Heart right ventricle (tissue), 16 donors: ENCODE data around the gene CSTPP1. TPM values are rescaled to one million over a fixed set of nuclear protein-coding genes. Genes with fewer than 3 reads are reported as not detected.
A peak's percentile ranks its signal among the peaks of the same experiment; 100 is the strongest.

Source experiments
- ATAC-seq, 8 donors: fragments of 200-7000 bp; cut with Tn5 transposase; one replicate each; pipeline ENCODE4 v1.9.1; 2020; ENCODE audit warnings: mild to moderate bottlenecking in 8 of 8, moderate library complexity in 8 of 8, moderate number of reproducible peaks in 1 of 8
- DNase-seq, 2 donors: peaks; one replicate each; pipeline ENCODE4 v3.0.0-alpha.2; 2020
- H3K27ac ChIP-seq, 10 donors: fragments of 200-600 bp; sonication (generic) in 2 of 10; one replicate each; pipeline versions ENCODE4 v1.5.0 to v1.8.0; 2020 to 2022; ENCODE audit warnings: mild to moderate bottlenecking in 3 of 10
- H3K27me3 ChIP-seq, 7 donors: fragments of 200-600 bp; one replicate each; pipeline ENCODE4 v1.8.0; 2021 to 2022; ENCODE audit warnings: mild to moderate bottlenecking in 2 of 7
- H3K36me3 ChIP-seq, 9 donors: fragments of 200-600 bp; sonication (generic) in 1 of 9; one replicate each; pipeline versions ENCODE4 v1.5.0 to v1.8.0; 2020 to 2022; ENCODE audit warnings: mild to moderate bottlenecking in 2 of 9
- H3K4me1 ChIP-seq, 9 donors: fragments of 200-600 bp; sonication (generic) in 1 of 9; one replicate each; pipeline versions ENCODE4 v1.5.0 to v1.8.0; 2020 to 2022; ENCODE audit warnings: mild to moderate bottlenecking in 4 of 9
- H3K4me3 ChIP-seq, 10 donors: fragments of 200-600 bp; sonication (generic) in 2 of 10; one replicate each; pipeline versions ENCODE4 v1.5.0 to v1.8.0; 2020 to 2022; ENCODE audit warnings: mild to moderate bottlenecking in 7 of 10, moderate library complexity in 2 of 10
- H3K9me3 ChIP-seq, 11 donors: fragments of 200-600 bp in 10 of 11; sonication (generic) in 2 of 11; one replicate each; pipeline versions ENCODE4 v1.5.0 to v1.8.0; 2013 to 2022; ENCODE audit warnings: mild to moderate bottlenecking in 2 of 11, control low read depth in 1 of 11, moderate library complexity in 1 of 11
- WGBS, 2 donors: extraction: QIAGEN DNeasy Blood & Tissue Kit; methylation state at CpG; one replicate each; pipeline ENCODE4 v1.1.7; 2013; ENCODE audit warnings: inconsistent platforms in 1 of 2; 5-methylcytosine and 5-hydroxymethylcytosine counted together
- intact Hi-C, 10 donors: fragments of 100-400 bp; cut with DNase I; formaldehyde crosslinking; loops; one replicate each; pipeline versions ENCODE4 v1.11.1 to v1.14.2; 2022
- polyA plus RNA-seq, 2 donors: library from polyadenylated mRNA; stranded (reverse); fragments of 200-250 nt; gene quantifications; one replicate each; pipeline ENCODE4 v1.2.3, GENCODE V29; 2013
- total RNA-seq, 10 donors: library from RNA; stranded (reverse); fragmentation: NEBNext Ultra II Directional in 3 of 10; extraction: Animal tissue kit (Norgen Biotek cat#: 25700) in 3 of 10; gene quantifications; one replicate each; pipeline versions ENCODE4 v1.2.1 to v1.2.4, GENCODE V29; 2021 to 2023
- TF ChIP-seq, protein P1 (sequence below), 9 donors: fragments of 200-600 bp; sonication (generic) in 2 of 9; IDR thresholded peaks; one replicate each; pipeline versions ENCODE4 v1.5.0 to v1.8.0; 2021 to 2022; ENCODE audit warnings: antibody characterized with exemption in 9 of 9, mild to moderate bottlenecking in 5 of 9, moderate library complexity in 1 of 9
- donor health status: Arrhythmogenic right ventricular cardiomyopathy.
- donor health status: ischemic (EF 13 %, LVEDD 7.1; RV severe dilation, severe dysfunction).
- donor health status: healthy with polysubstance abuse.
- donor health status: DM: no; HTN: yes; CAD: no.
- donor health status: DM: no; HTN: no; CAD: no.
- donor health status: ischemic (EF 25% LVEDD 6.9; RV normal size, moderate dysfunction).
- donor health status: ischemic (EF 25% LVEDD 5.7; RV mildly dilated, moderate dysfunction).
- donor health status: healthy.
- donor health status: DM: yes; HTN: yes; CAD: no.
- donor health status: Ischemic cardiomyopathy.
- donor health status: ischemic (EF 35%, LVEDD 5.7; RV mildly dilated, moderate dysfunction).
- donor health status: nonischemic (EF 11% LVEDD 7.7; RV severe dilation, severe dysfunction).
- donor health status: DM: yes; HTN: yes; CAD: no.
- donor health status: PGD.
- donor health status: ischemic (EF 29% LVEDD 5.4; RV normal size, mild dysfunction).
- donor health status: nonischemic (EF 23%, LVEDD 6.1; RV moderate dilation, normal function).

The CSTPP1 gene
- total and polyA plus RNA-seq, 12 donors = 10.2 to 26.7 (median 16.7) TPM

GRCh38 chr11:47186700-47187695 is 250.4 kb downstream of the CSTPP1 start:
- H3K36me3 ChIP-seq = no peaks in the 10 kb centered on the region
- H3K4me3 ChIP-seq = peak overlapping the region; percentile 21 to 85 (median 72)
- peaks cover 9 to 70% (median 48%) of the 10 kb centered on the region in 9 donors for H3K4me1 ChIP-seq
- intact Hi-C loops = loop anchor here in 8 of 10 donors (1.0 to 10.0 kb wide), 6 partner anchors 27 to 168 kb away; partner anchors contain the start of genes DDB2 (in 6 of the 8) and MYBPC3 (in 3 of the 8)
- ATAC-seq (peak; percentile 38 to 60 (median 48)), DNase-seq (peak; percentile 70 to 85)
- peaks cover 0 to 50% (median 0%) of the 10 kb centered on the region in 7 donors for H3K27me3 ChIP-seq
- H3K9me3 ChIP-seq = no peaks in the 10 kb centered on the region
- TF ChIP-seq, protein P1, sequence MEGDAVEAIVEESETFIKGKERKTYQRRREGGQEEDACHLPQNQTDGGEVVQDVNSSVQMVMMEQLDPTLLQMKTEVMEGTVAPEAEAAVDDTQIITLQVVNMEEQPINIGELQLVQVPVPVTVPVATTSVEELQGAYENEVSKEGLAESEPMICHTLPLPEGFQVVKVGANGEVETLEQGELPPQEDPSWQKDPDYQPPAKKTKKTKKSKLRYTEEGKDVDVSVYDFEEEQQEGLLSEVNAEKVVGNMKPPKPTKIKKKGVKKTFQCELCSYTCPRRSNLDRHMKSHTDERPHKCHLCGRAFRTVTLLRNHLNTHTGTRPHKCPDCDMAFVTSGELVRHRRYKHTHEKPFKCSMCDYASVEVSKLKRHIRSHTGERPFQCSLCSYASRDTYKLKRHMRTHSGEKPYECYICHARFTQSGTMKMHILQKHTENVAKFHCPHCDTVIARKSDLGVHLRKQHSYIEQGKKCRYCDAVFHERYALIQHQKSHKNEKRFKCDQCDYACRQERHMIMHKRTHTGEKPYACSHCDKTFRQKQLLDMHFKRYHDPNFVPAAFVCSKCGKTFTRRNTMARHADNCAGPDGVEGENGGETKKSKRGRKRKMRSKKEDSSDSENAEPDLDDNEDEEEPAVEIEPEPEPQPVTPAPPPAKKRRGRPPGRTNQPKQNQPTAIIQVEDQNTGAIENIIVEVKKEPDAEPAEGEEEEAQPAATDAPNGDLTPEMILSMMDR (IDR thresholded peaks at IDR 0.05) = peak in 2 of 9 donors; percentile 10 to 28
- H3K27ac ChIP-seq = peak overlapping the region; percentile 89 to 100 (median 96)
- WGBS, 2 donors = 1% methylated on average over 63 of the region's 63 CpGs

DNA sequence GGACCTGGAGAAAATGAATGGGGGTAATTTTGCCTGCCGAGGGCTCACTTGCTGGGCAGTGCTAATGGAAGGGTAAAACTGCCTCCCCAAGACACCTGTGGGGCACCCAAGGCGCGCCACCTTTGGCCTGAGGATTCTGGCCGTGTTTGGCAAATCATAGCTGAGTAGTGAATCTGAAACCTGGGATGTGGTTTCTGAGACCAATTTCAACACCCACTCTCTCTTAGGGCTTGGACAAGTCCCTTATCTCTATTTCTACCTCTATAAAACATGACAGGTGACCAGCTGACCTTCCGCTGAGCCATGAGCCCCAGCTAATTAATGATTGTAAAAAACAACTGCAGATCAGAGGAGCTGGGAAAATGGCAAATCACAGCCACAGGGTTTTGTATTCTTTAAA is 251.2 kb downstream of the CSTPP1 start:
- H3K27ac ChIP-seq = peak overlapping the region; percentile 89 to 100 (median 96)
- ATAC-seq (no peak), DNase-seq (no peak)
- peaks cover 9 to 66% (median 48%) of the 10 kb centered on the region in 9 donors for H3K4me1 ChIP-seq
- H3K36me3 ChIP-seq = no peaks in the 10 kb centered on the region
- intact Hi-C loops = loop anchor here in 8 of 10 donors (1.0 to 10.0 kb wide), 6 partner anchors 27 to 167 kb away; partner anchors contain the start of genes DDB2 (in 4 of the 8) and MYBPC3 (in 3 of the 8)
- TF ChIP-seq, protein P1 (IDR thresholded peaks at IDR 0.05) = no peak
- H3K4me3 ChIP-seq = peak overlapping the region in 9 of 10 donors; percentile 63 to 85 (median 73)
- WGBS, 2 donors = 21 to 32% methylated on average over 5 of the region's 5 CpGs
- H3K27me3 ChIP-seq = peaks cover 0 to 50% (median 0%) of the 10 kb centered on the region in 7 donors
- no peaks in the 10 kb centered on the region for H3K9me3 ChIP-seq

DNA sequence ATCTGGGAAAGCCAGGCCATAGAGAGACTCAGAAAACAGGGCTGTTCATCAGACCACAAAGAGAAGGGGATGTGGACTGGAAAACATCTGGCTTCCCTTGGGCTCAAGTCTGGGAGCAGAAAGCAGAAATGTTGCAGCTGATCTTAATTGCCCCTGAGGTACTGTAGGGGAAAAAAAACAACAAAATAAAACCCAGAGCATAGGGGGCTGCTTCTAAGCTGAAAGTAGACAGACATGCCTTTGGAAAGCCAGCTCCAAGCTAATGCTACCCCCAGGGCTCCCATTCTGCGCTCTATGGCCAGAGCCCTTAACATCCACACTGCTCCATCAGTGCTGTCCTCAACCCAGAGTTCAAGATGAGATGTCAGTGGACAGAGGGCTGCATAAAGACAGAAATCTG is 251.7 kb downstream of the CSTPP1 start:
- Histone ChIP-seq H3K4me1 (peaks cover 9 to 61% (median 46%) of the 10 kb centered on the region in 9 donors), H3K27ac (peak overlapping the region; percentile 89 to 100 (median 96)), H3K9me3 (no peaks in the 10 kb centered on the region), H3K27me3 (peaks cover 0 to 50% (median 0%) of the 10 kb centered on the region in 7 donors), H3K4me3 (peak overlapping the region in 2 of 10 donors; percentile 69 to 73), H3K36me3 (no peaks in the 10 kb centered on the region)
- intact Hi-C loops = loop anchor here in 3 of 10 donors (5.0 to 10.0 kb wide), 3 partner anchors 47 to 167 kb away; partner anchors contain the start of gene MYBPC3 (in 2 of the 3)
- WGBS, 2 donors = 92 to 94% methylated on average over 1 of the region's 1 CpG
- TF ChIP-seq, protein P1 (IDR thresholded peaks at IDR 0.05) = no peak
- DNase-seq = no peak
- no peak for ATAC-seq
